CD4-positive, alpha-beta T cell treated with Interleukin-21 for 1 hour (primary cell): ENCODE measurements around the gene ZNF136.

Experiments
- DNase-seq: peaks from one replicate; pipeline ENCODE4 v3.0.0-alpha.2; 2020

ZNF136 gene

GRCh38 chr19:12194827-12195731, 32.2 kb downstream of the ZNF136 start:
- peak; percentile 74 for DNase-seq

GRCh38 chr19:12198136-12198535, 35.2 kb downstream of the ZNF136 start:
- DNase-seq = no peak

GRCh38 chr19:12199757-12200419, 37.0 kb downstream of the ZNF136 start:
- no peak for DNase-seq

- peak; percentile 65 for DNase-seq
These were observed 39.4 kb downstream of the ZNF136 start for GRCh38 chr19:12202250-12202649.

GRCh38 chr19:12205296-12205695, 42.4 kb downstream of the ZNF136 start:
- no peak for DNase-seq

GRCh38 chr19:12208221-12208620, 45.3 kb downstream of the ZNF136 start:
- DNase-seq = no peak

GRCh38 chr19:12217332-12217731, 54.4 kb downstream of the ZNF136 start:
- DNase-seq = no peak

GRCh38 chr19:12222980-12223630, 60.2 kb downstream of the ZNF136 start:
- DNase-seq = no peak

- no peak for DNase-seq
These were observed 61.8 kb downstream of the ZNF136 start for GRCh38 chr19:12224676-12225075.

GRCh38 chr19:12229990-12230389, 67.1 kb downstream of the ZNF136 start:
- DNase-seq = no peak

- DNase-seq = no peak
These were observed 68.1 kb downstream of the ZNF136 start for GRCh38 chr19:12230751-12231733.

- DNase-seq = no peak
These were observed 70.1 kb downstream of the ZNF136 start for GRCh38 chr19:12232961-12233360.

GRCh38 chr19:12237143-12237839, 74.4 kb downstream of the ZNF136 start:
- DNase-seq = no peak
